Measurements from ENCODE around the gene RNF214. TPM values are rescaled to one million over a fixed set of nuclear protein-coding genes. Genes with fewer than 3 reads are reported as not detected.

Gene RNF214
- total and polyA plus RNA-seq, 2 of the 4 experiments (the other 2 are of a cell fraction), result 7.9 to 14.8 TPM

GRCh38 chr11:117229411-117229810, 3.1 kb upstream of the RNF214 start:
- Histone ChIP-seq H3K27ac (ENCODE audit: insufficient read depth, low read length) (no peak overlapping the region), H2BK5ac (ENCODE audit: low read depth, low read length, poor library complexity, severe bottlenecking) (no peak overlapping the region), H2AK5ac (ENCODE audit: low read depth, low read length) (no peak overlapping the region), H2BK15ac (ENCODE audit: low read depth, low read length) (no peak overlapping the region), H2BK20ac (ENCODE audit: low read depth, low read length) (no peak overlapping the region), H3K18ac (ENCODE audit: low read depth, low read length) (no peak overlapping the region), H3K4ac (ENCODE audit: low read depth, low read length) (no peak overlapping the region), H2AFZ (replicated peaks; ENCODE audit: low read length, poor library complexity) (no peak overlapping the region), H3K9me1 (ENCODE audit: insufficient read depth, low read length) (no peaks in the 10 kb centered on the region), H2AK9ac (replicated peaks; ENCODE audit: low read depth, low read length, poor library complexity) (no peak overlapping the region), H3K27me3 (ENCODE audit: control insufficient read depth, insufficient read depth, low read length) (no peaks in the 10 kb centered on the region), H3K4me1 (ENCODE audit: control insufficient read depth, insufficient read depth, low read length) (peaks cover 7% of the 10 kb centered on the region), H4K91ac (ENCODE audit: insufficient read depth, low read depth, low read length) (no peak overlapping the region), H3K14ac (replicated peaks; ENCODE audit: low read depth, low read length) (no peak overlapping the region), H3K4me3 (ENCODE audit: insufficient read depth, low read depth, low read length) (no peak overlapping the region), H4K8ac (ENCODE audit: low read depth in 2 of 2, low read length in 2 of 2) (no peak overlapping the region), H3K79me1 (ENCODE audit: low read depth in 1 of 2, low read length in 2 of 2) (peaks cover 26 to 51% of the 10 kb centered on the region in 2 experiments), H3K4me2 (ENCODE audit: low read depth, low read length) (no peak overlapping the region), H3K9me3 (ENCODE audit: control insufficient read depth, insufficient read depth, low read length) (no peaks in the 10 kb centered on the region), H3K23ac (ENCODE audit: low read depth, low read length) (no peak overlapping the region), H3K56ac (ENCODE audit: extremely low read depth, insufficient read depth, low read length) (no peak overlapping the region), H4K5ac (ENCODE audit: low read depth, low read length) (no peak overlapping the region), H3K9ac (ENCODE audit: low read depth, low read length) (no peak overlapping the region), H2BK120ac (ENCODE audit: low read depth, low read length) (no peak overlapping the region), H3K36me3 (ENCODE audit: control insufficient read depth, insufficient read depth, low read length) (peaks cover 36% of the 10 kb centered on the region), H4K20me1 (ENCODE audit: insufficient read depth, low read length) (no peaks in the 10 kb centered on the region; the same call in 1 of the 2 replicates)
- ChIA-PET CTCF (interaction anchor here (0.6 kb wide), 1 partner anchor 7 kb away, joined by 3 read pairs; no protein-coding TSS in a partner anchor), POLR2A (ENCODE audit: unreplicated experiment) (interaction anchor here (0.6 kb wide), 2 partner anchors 29 to 55 kb away, joined by 3 to 9 read pairs; no protein-coding TSS in a partner anchor)
- in situ Hi-C loops (cut with MboI; ENCODE audit: low sequenced_read_pairs) (loop anchor here (10.0 kb wide), 1 partner anchor 355 kb away; no protein-coding TSS in a partner anchor), dilution Hi-C loops (cut with HindIII; ENCODE audit: low sequenced_read_pairs, unreplicated experiment) (no loop called here), intact Hi-C loops (cut with micrococcal nuclease) (loop anchor here (10.0 kb wide), 1 partner anchor 375 kb away; no protein-coding TSS in a partner anchor)
- TF ChIP-seq FOS (IDR thresholded peaks at IDR 0.05; ENCODE audit: low read depth, low read length) (no peak), NFE2L2 (IDR thresholded peaks at IDR 0.05; ENCODE audit: low read depth, low read length) (no peak), RAD21 (IDR thresholded peaks at IDR 0.05; ENCODE audit: low read length) (no peak), RCOR1 (IDR thresholded peaks at IDR 0.05; ENCODE audit: insufficient replicate concordance, low read length) (no peak), RFX5 (IDR thresholded peaks at IDR 0.05; ENCODE audit: low read depth, low read length) (no peak), CTCF (conservative IDR thresholded peaks at IDR 0.05; ENCODE audit: low read depth, low read length) (no peak), BHLHE40 (IDR thresholded peaks at IDR 0.05; ENCODE audit: low read depth, low read length) (no peak), POLR2A (IDR thresholded peaks at IDR 0.05; ENCODE audit: low read depth, low read length) (no peak), ELK1 (IDR thresholded peaks at IDR 0.05; ENCODE audit: borderline replicate concordance, low read depth, low read length) (no peak), MAZ (IDR thresholded peaks at IDR 0.05; ENCODE audit: borderline replicate concordance, low read depth, low read length) (no peak), MAFK (IDR thresholded peaks at IDR 0.05; ENCODE audit: low read depth, low read length) (no peak), CHD1 (IDR thresholded peaks at IDR 0.05; ENCODE audit: low read depth, low read length) (no peak), SMC3 (IDR thresholded peaks at IDR 0.05; ENCODE audit: low read depth, low read length) (no peak), CEBPB (IDR thresholded peaks at IDR 0.05; ENCODE audit: low read depth, low read length) (no peak), USF2 (IDR thresholded peaks at IDR 0.05; ENCODE audit: low read depth, low read length) (no peak)
- DNase-seq, result no peak
- 100% methylated on average over 10 of the region's 12 CpGs; no CpG with 5 or more reads in 1 of the 2 experiments for WGBS, 2 experiments (ENCODE audit: extremely low coverage in 2 of 2, insufficient read length in 1 of 2)
- no peak for ATAC-seq (ENCODE audit: low read depth)
- BruUV-seq (replicated peaks), result TSS peak; percentile 53
